Measurements from ENCODE around the gene KCNQ2.

GRCh38 chr20:63431944-63432343 lies 40.5 kb downstream of the KCNQ2 start:
- TF ChIP-seq YY1 (IDR thresholded peaks at IDR 0.05; ENCODE audit: insufficient read depth, insufficient read length), result no peak
- no peak for TF ChIP-seq ZNF274 (IDR thresholded peaks at IDR 0.05; ENCODE audit: low read depth, low read length)
- no peak for TF ChIP-seq SUZ12 (IDR thresholded peaks at IDR 0.05; ENCODE audit: extremely low read depth, insufficient read depth, insufficient read length)

Measured in NT2/D1 (cell line).